Activated CD8-positive, alpha-beta T cell treated with anti-CD3 and anti-CD28 coated beads for 36 hours (primary cell): ENCODE results near the gene KYNU. TPM values are rescaled to one million over a fixed set of nuclear protein-coding genes. Genes with fewer than 3 reads are reported as not detected.

ENCODE experiments used
- ATAC-seq: fragments of 200-7000 bp; cut with Tn5 transposase; one replicate; pipeline ENCODE4 v1.10.0; 2021; ENCODE audit warnings: mild to moderate bottlenecking, moderate library complexity
- CTCF ChIA-PET: fragments of 350-600 bp; sonication (Branson Sonifier 250); formaldehyde crosslinking; loops from one replicate; lab custom pipeline; 2021; ENCODE audit warnings: antibody characterized with exemption; lab: Charles Lee
- POLR2A ChIA-PET: fragments of 350-600 bp; sonication (Branson Sonifier 250); formaldehyde crosslinking; loops from one replicate; lab custom pipeline; 2021; ENCODE audit warnings: antibody characterized with exemption; lab: Charles Lee
- DNase-seq: peaks from one replicate; pipeline ENCODE4 v3.0.0-alpha.2; 2020
- H3K27ac Mint-ChIP-seq: one replicate; pipeline ENCODE4 v1.8.0; 2021; ENCODE audit warnings: mild to moderate bottlenecking, mixed read lengths
- H3K27me3 Mint-ChIP-seq: one replicate; pipeline ENCODE4 v1.8.0; 2021; ENCODE audit warnings: mixed read lengths
- H3K36me3 Mint-ChIP-seq: one replicate; pipeline ENCODE4 v1.8.0; 2021; ENCODE audit warnings: low read depth, mixed read lengths
- H3K4me1 Mint-ChIP-seq: one replicate; pipeline ENCODE4 v1.8.0; 2021; ENCODE audit warnings: low read depth, mixed read lengths
- H3K4me3 Mint-ChIP-seq: one replicate; pipeline ENCODE4 v1.8.0; 2021; ENCODE audit warnings: mild to moderate bottlenecking, moderate library complexity, mixed read lengths
- H3K9me3 Mint-ChIP-seq: one replicate; pipeline ENCODE4 v1.8.0; 2021; ENCODE audit warnings: mixed read lengths
- CTCF ChIP-seq: fragments of 200-600 bp; IDR thresholded peaks from one replicate; pipeline ENCODE4 v1.8.0; 2022; ENCODE audit warnings: antibody characterized with exemption, mild to moderate bottlenecking
- intact Hi-C: fragments of 100-400 bp; cut with micrococcal nuclease; formaldehyde crosslinking; loops from one replicate; pipeline ENCODE4 v1.10.0; 2022
- total RNA-seq, 2 experiments: library from RNA; stranded (reverse); gene quantifications; one replicate each; pipeline ENCODE4 v1.2.3, GENCODE V29; 2021

KYNU gene
- total RNA-seq, 2 experiments from 2014 or later: not detected

DNA sequence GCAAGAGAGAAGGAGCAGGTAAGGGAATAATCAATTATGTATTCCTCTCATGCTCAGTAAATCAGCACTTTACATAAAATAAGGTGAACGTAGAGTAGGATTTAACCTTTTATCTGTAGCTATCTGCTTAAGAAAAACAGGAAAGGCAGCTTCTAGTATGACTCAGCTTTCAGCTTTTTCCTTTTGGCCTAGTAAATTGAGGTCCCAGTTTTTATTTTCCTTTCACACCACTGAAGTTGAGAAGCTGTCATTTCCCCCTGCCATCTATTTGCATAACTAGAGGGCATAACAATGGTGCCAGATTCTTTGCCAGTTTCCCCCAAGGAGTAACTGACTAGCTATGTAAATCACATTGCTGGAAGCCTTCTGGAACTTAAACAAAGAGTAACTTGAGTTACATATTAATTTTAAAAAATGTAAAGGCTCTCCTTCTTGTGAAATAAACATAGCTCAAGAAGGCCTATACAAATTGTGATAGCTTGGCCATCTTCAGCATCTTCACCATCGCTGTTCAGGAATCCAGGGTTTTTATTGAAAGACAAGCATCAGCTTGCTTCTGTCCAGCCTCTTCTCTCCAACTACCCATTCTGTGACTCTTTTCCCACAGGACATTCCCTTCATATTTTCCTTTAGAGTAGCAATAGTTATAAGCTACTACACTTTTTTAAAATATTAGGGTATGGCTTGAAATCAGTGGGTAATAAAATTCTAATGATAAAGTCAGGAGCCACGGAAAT is 97.0 kb downstream of the KYNU start:
- POLR2A ChIA-PET: no interaction called here
- no peaks in the 10 kb centered on the region for H3K36me3 Mint-ChIP-seq

DNA sequence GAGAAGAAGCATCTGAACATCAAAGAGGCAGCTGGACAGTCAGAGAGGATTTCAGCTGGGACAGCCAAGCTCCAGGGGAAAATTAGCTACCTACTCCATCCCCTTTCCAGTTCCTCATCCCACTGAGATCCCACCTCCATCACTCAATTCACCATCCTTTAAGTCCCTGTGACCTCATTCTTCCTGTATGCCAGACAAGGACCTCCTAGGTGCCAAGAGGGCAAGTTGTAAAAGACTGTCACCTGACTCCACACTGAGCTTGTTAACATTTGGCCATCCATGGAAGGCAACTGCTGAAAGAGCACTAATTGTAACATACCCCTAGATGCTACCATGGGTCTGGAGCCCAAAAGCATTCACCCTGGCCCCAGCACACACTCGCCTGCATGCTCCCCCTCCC is 97.8 kb downstream of the KYNU start:
- CTCF ChIA-PET: interaction anchor here (1.1 to 1.9 kb wide), 2 partner anchors 13 to 15 kb away, joined by 4 to 6 read pairs; no protein-coding TSS in a partner anchor
- no peak for TF ChIP-seq CTCF
- ATAC-seq (no peak), DNase-seq (no peak)
- Mint-ChIP-seq H3K27me3 (no peaks in the 10 kb centered on the region), H3K4me3 (no peak overlapping the region), H3K9me3 (no peaks in the 10 kb centered on the region), H3K4me1 (peaks cover 6% of the 10 kb centered on the region), H3K36me3 (no peaks in the 10 kb centered on the region), H3K27ac (no peak overlapping the region)
- intact Hi-C loops: no loop called here
- POLR2A ChIA-PET: no interaction called here

More for the DNA sequence above, 97.0 kb downstream of the KYNU start:
- intact Hi-C loops: no loop called here
- Mint-ChIP-seq H3K9me3 (no peaks in the 10 kb centered on the region), H3K27ac (no peak overlapping the region), H3K27me3 (no peaks in the 10 kb centered on the region), H3K4me1 (peaks cover 6% of the 10 kb centered on the region), H3K4me3 (no peak overlapping the region)
- CTCF ChIA-PET: interaction anchor here (0.8 to 1.9 kb wide), 5 partner anchors 8 to 16 kb away, joined by 3 to 6 read pairs (median 4); no protein-coding TSS in a partner anchor
- ATAC-seq (no peak), DNase-seq (no peak)
- TF ChIP-seq CTCF: no peak

GRCh38 chr2:142980246-142981068 is 103.0 kb downstream of the KYNU start:
- Mint-ChIP-seq H3K4me3 (no peak overlapping the region), H3K9me3 (no peaks in the 10 kb centered on the region), H3K4me1 (no peaks in the 10 kb centered on the region), H3K27ac (no peak overlapping the region), H3K36me3 (no peaks in the 10 kb centered on the region), H3K27me3 (peaks cover 2% of the 10 kb centered on the region)
- peak; percentile 65 for TF ChIP-seq CTCF
- ATAC-seq (no peak), DNase-seq (no peak)
- intact Hi-C loops: no loop called here
- ChIA-PET POLR2A (no interaction called here), CTCF (interaction anchor here (0.7 to 1.7 kb wide), 9 partner anchors 8 to 42 kb away, joined by 3 to 8 read pairs (median 4); no protein-coding TSS in a partner anchor)

DNA sequence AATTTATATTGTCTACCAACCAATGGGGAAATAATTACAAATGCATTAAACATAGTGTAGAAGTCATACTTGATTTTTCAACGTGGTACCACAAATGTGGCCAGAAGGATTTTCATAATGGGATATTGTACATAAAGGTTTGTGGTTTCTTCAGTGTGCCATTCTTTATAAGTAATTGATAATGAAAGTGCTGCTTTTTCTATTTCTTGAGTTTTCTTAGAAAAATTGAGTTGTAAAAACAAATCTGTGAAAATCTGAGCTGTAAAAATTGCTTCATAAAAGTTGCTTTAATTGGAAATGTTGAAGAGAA is 103.6 kb downstream of the KYNU start:
- ATAC-seq: no peak
- H3K36me3 Mint-ChIP-seq: no peaks in the 10 kb centered on the region
- no peaks in the 10 kb centered on the region for H3K4me1 Mint-ChIP-seq
- no peaks in the 10 kb centered on the region for H3K9me3 Mint-ChIP-seq
- peak; percentile 33 for TF ChIP-seq CTCF
- POLR2A ChIA-PET: no interaction called here
- intact Hi-C loops: no loop called here
- CTCF ChIA-PET: interaction anchor here (0.6 to 1.6 kb wide), 8 partner anchors 8 to 43 kb away, joined by 3 to 8 read pairs (median 4); no protein-coding TSS in a partner anchor
- no peak for DNase-seq
- H3K27ac Mint-ChIP-seq: no peak overlapping the region
- no peak overlapping the region for H3K4me3 Mint-ChIP-seq
- peaks cover 2% of the 10 kb centered on the region for H3K27me3 Mint-ChIP-seq
